ENCODE results near the gene FRY. TPM values are rescaled to one million over a fixed set of nuclear protein-coding genes. Genes with fewer than 3 reads are reported as not detected.
A peak's percentile ranks its signal among the peaks of the same experiment; 100 is the strongest.

Gene FRY
- total and polyA plus RNA-seq, 8 donors, result 5.6 to 27.9 (median 21.1) TPM

DNA sequence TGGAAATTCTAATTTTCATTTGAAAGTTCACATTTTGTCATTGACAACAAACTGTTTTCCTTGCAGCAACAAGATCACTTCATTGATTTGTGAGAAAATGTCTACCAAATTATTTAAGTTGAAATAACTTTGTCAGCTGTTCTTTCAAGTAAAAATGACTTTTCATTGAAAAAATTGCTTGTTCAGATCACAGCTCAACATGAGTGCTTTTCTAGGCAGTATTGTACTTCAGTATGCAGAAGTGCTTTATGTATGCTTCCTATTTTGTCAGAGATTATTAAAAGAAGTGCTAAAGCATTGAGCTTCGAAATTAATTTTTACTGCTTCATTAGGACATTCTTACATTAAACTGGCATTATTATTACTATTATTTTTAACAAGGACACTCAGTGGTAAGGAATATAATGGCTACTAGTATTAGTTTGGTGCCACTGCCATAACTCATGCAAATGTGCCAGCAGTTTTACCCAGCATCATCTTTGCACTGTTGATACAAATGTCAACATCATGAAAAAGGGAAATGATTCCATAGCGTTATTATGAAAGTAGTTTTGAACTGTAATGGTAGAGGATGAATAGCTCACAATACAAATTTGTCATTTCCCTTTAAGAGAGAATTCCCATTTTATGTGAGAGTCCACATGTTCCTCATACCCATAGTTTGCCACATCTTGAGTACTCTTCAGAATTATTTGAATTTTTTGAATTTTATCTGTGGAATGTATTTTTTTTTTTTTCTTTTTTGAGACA lies 286.3 kb downstream of the FRY start:
- no peak for FAIRE-seq
- Histone ChIP-seq H3K4me1 (peaks cover 0 to 5% (median 0%) of the 10 kb centered on the region in 3 donors), H3K27me3 (no peaks in the 10 kb centered on the region), H3K27ac (no peak overlapping the region), H3K36me3 (no peaks in the 10 kb centered on the region), H3K4me3 (no peak overlapping the region), H3K9me3 (no peaks in the 10 kb centered on the region)
- intact Hi-C loops (cut with DNase I), result no loop called here
- DNase-seq, result no peak
- 85 to 92% methylated on average over 2 of the region's 2 CpGs for WGBS, 2 donors
- ATAC-seq, result no peak
- TF ChIP-seq, protein P1, sequence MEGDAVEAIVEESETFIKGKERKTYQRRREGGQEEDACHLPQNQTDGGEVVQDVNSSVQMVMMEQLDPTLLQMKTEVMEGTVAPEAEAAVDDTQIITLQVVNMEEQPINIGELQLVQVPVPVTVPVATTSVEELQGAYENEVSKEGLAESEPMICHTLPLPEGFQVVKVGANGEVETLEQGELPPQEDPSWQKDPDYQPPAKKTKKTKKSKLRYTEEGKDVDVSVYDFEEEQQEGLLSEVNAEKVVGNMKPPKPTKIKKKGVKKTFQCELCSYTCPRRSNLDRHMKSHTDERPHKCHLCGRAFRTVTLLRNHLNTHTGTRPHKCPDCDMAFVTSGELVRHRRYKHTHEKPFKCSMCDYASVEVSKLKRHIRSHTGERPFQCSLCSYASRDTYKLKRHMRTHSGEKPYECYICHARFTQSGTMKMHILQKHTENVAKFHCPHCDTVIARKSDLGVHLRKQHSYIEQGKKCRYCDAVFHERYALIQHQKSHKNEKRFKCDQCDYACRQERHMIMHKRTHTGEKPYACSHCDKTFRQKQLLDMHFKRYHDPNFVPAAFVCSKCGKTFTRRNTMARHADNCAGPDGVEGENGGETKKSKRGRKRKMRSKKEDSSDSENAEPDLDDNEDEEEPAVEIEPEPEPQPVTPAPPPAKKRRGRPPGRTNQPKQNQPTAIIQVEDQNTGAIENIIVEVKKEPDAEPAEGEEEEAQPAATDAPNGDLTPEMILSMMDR (IDR thresholded peaks at IDR 0.05), result no peak

DNA sequence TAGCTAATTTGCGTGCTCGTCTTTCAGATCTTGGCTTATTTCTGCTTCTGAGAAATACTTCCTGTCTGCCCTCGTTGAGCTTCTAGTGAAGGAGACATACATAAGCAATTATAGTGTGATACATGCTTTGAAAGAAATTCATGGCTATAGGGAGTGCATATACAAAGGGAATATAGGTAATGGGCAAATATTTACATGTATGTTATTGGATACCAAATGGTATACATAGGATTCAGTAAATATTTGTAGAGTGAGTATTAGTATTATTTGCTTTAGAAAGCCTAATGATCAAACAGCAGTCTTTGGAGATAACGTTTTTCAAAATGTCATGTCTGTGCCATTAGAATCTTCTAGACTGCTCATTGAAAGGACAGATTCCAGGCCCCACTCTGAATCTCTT lies 289.0 kb downstream of the FRY start:
- H3K4me1 ChIP-seq, result peaks cover 0 to 5% (median 0%) of the 10 kb centered on the region in 3 donors
- H3K9me3 ChIP-seq, result no peaks in the 10 kb centered on the region
- no peak for ATAC-seq
- TF ChIP-seq, protein P1 (IDR thresholded peaks at IDR 0.05), result no peak
- no peaks in the 10 kb centered on the region for H3K27me3 ChIP-seq
- no peak overlapping the region for H3K4me3 ChIP-seq
- no peak for DNase-seq
- no peak overlapping the region for H3K27ac ChIP-seq
- WGBS, 2 donors, result 65 to 68% methylated on average over 4 of the region's 4 CpGs
- no peaks in the 10 kb centered on the region for H3K36me3 ChIP-seq
- FAIRE-seq, result no peak
- intact Hi-C loops (cut with DNase I), result no loop called here

DNA sequence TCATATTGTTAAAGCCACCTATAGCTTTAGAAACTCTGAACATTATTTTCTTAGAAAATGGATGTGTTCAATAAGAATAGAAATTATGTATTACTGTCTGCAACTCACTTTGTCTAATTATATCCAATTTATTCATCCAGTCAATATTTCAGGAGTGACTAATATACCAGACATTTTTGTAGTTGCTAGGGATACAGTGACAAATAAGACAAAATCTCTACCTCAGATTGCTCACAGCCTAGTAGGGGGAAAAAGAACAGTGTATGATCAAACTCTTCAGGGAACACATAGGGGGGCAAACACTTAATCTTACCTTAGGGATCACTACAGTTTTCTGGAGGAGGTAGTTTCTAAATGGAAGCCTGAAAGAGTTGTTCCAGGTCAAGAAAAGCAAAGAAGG lies 292.3 kb downstream of the FRY start:
- FAIRE-seq (no peak), ATAC-seq (no peak), DNase-seq (no peak)
- TF ChIP-seq, protein P1 (IDR thresholded peaks at IDR 0.05), result no peak
- H3K27ac ChIP-seq, result no peak overlapping the region
- H3K9me3 ChIP-seq, result no peaks in the 10 kb centered on the region
- H3K36me3 ChIP-seq, result no peaks in the 10 kb centered on the region
- no peaks in the 10 kb centered on the region for H3K27me3 ChIP-seq
- intact Hi-C loops (cut with DNase I), result no loop called here
- no peaks in the 10 kb centered on the region for H3K4me1 ChIP-seq
- H3K4me3 ChIP-seq, result no peak overlapping the region

DNA sequence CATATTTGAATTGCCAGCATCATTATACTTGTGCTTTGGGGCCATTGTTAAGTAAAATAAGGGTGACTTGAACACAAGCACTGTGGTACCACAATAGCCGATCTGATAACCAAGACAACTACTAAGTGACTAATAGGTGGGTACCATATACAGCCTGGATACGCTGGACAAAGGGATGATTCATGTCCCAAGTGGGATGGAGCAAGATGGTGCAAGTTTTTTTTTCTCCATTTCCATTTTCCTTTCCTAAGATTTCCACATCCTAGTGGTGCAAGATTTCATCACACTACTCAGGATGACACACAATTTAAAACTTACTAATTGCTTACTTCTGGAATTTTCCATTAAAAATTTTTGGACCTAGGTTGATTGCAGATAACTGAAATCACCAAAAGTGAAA lies 298.9 kb downstream of the FRY start:
- Histone ChIP-seq H3K4me3 (no peak overlapping the region), H3K9me3 (no peaks in the 10 kb centered on the region), H3K4me1 (no peaks in the 10 kb centered on the region), H3K36me3 (no peaks in the 10 kb centered on the region), H3K27me3 (no peaks in the 10 kb centered on the region), H3K27ac (no peak overlapping the region)
- ATAC-seq, result peak in 1 of 4 donors; percentile 18
- intact Hi-C loops (cut with DNase I), result no loop called here
- 92 to 95% methylated on average over 2 of the region's 2 CpGs for WGBS, 2 donors
- TF ChIP-seq, protein P1 (IDR thresholded peaks at IDR 0.05), result no peak
- no peak for DNase-seq
- no peak for FAIRE-seq

DNA sequence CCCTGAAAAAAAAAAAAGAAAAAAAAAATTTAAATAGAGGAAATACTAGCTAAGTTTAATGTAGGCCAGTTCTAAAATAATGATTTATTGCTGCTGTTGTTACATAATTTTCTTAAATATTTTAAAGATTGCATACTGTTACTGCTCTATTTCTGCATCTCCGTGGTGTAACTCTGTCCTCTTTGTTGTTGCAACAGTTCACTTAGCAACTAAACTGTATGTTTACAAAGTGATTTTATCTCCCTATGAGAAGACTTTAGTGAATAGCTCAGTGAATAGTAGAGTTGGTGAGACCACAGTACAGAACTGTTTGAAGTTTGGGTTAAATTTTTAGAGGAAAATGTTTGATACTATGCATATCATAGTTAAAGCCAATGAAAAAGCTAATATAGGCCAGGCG lies 303.1 kb downstream of the FRY start:
- WGBS, 2 donors, result 96 to 99% methylated on average over 2 of the region's 2 CpGs
- Histone ChIP-seq H3K27me3 (no peaks in the 10 kb centered on the region), H3K4me1 (no peaks in the 10 kb centered on the region), H3K27ac (no peak overlapping the region), H3K4me3 (no peak overlapping the region), H3K9me3 (no peaks in the 10 kb centered on the region), H3K36me3 (no peaks in the 10 kb centered on the region)
- TF ChIP-seq, protein P1 (IDR thresholded peaks at IDR 0.05), result no peak
- FAIRE-seq, result no peak
- DNase-seq, result no peak
- no peak for ATAC-seq
- intact Hi-C loops (cut with DNase I), result no loop called here
